Loucy (cell line): ENCODE results near the gene GALNT7.

Experiments
- CTCF ChIP-seq: fragments of 200-600 bp; sonication (generic); conservative IDR thresholded peaks from 2 replicates; pipeline ENCODE4 v1.5.1; 2014; ENCODE audit warnings: mild to moderate bottlenecking, antibody characterized with exemption, low read length
- EZH2phosphoT487 ChIP-seq: fragments of 200-600 bp; IDR thresholded peaks from 2 replicates; pipeline ENCODE4 v1.6.1; 2018; ENCODE audit warnings: antibody characterized with exemption, mild to moderate bottlenecking, moderate library complexity, borderline replicate concordance

- TF ChIP-seq EZH2phosphoT487 = no peak
- TF ChIP-seq CTCF = no peak
Measured at GRCh38 chr4:173168396-173169177, at the start of gene GALNT7.
